ENCODE results near the gene MYOM3. TPM values are rescaled to one million over a fixed set of nuclear protein-coding genes. Genes with fewer than 3 reads are reported as not detected.

Gene MYOM3
- total and polyA plus RNA-seq, 2 of the 13 experiments (the other 11 are each of a cell fraction or from before 2014, with no cell fraction given) = 5.8 to 15.3 TPM

- TF ChIP-seq ZNF646 (CRISPR knock-in tag; IDR thresholded peaks at IDR 0.05) (no peak), ZFP91 (CRISPR knock-in tag; IDR thresholded peaks at IDR 0.05; ENCODE audit: borderline replicate concordance) (no peak), SYNCRIP (IDR thresholded peaks at IDR 0.05; ENCODE audit: insufficient read depth, low read depth, low read length) (no peak), TAF15 (IDR thresholded peaks at IDR 0.05; ENCODE audit: low read depth, low read length, poor library complexity, severe bottlenecking) (no peak), PRDM10 (CRISPR knock-in tag; IDR thresholded peaks at IDR 0.05; ENCODE audit: low read depth) (no peak), ZNF17 (CRISPR knock-in tag; IDR thresholded peaks at IDR 0.05) (no peak), THYN1 (CRISPR knock-in tag; IDR thresholded peaks at IDR 0.05; ENCODE audit: borderline replicate concordance, low read depth) (no peak), CHCHD3 (CRISPR knock-in tag; IDR thresholded peaks at IDR 0.05) (no peak), ZNF329 (CRISPR knock-in tag; IDR thresholded peaks at IDR 0.05; ENCODE audit: low read depth) (no peak), HOXA9 (CRISPR knock-in tag; IDR thresholded peaks at IDR 0.05; ENCODE audit: borderline replicate concordance) (no peak), MXD4 (CRISPR knock-in tag; IDR thresholded peaks at IDR 0.05) (no peak), NFIB (CRISPR knock-in tag; IDR thresholded peaks at IDR 0.05; ENCODE audit: borderline replicate concordance) (no peak), GTF2F1 (IDR thresholded peaks at IDR 0.05; ENCODE audit: low read length) (no peak), ZNF530 (CRISPR knock-in tag; IDR thresholded peaks at IDR 0.05; ENCODE audit: low read depth) (no peak)
Measured at GRCh38 chr1:24118410-24119242, 6.7 kb upstream of the MYOM3 start (continued).

Data from HepG2 (cell line).